ENCODE data around the gene NPDC1. TPM values are rescaled to one million over a fixed set of nuclear protein-coding genes. Genes with fewer than 3 reads are reported as not detected.

NPDC1 gene
- total and polyA plus RNA-seq, 3 experiments from 2014 or later, result 24.6 to 38.4 (median 27.5) TPM

- CTCF ChIA-PET, result interaction anchor here (2.2 to 6.7 kb wide), 5 partner anchors 34 to 152 kb away, joined by 9 to 72 read pairs (median 12); partner anchors contain the start of genes ABCA2, AJM1, C8G and FBXW5
- no peaks in the 10 kb centered on the region for H3K9me3 Mint-ChIP-seq
- Histone ChIP-seq H3K4me3 (ENCODE audit: low read length) (no peak overlapping the region), H3K9me3 (ENCODE audit: low read length) (no peaks in the 10 kb centered on the region), H3K27ac (ENCODE audit: low read depth, low read length) (no peak overlapping the region), H3K36me3 (ENCODE audit: insufficient read depth, low read length) (no peaks in the 10 kb centered on the region), H3K27me3 (ENCODE audit: insufficient read depth, low read length, poor library complexity, severe bottlenecking) (no peaks in the 10 kb centered on the region), H3K4me1 (ENCODE audit: insufficient read depth, low read length) (peaks cover 50% of the 10 kb centered on the region)
- H3K27me3 Mint-ChIP-seq, result no peaks in the 10 kb centered on the region
- DNase-seq, result no peak
- H3K27ac Mint-ChIP-seq, result peak overlapping the region in 2 of 8 donors; percentile 39 to 47
- POLR2A ChIA-PET, result no interaction called here
- H3K4me3 Mint-ChIP-seq, result peak overlapping the region in 1 of 7 donors; percentile 56
- H3K36me3 Mint-ChIP-seq, result peaks cover 0 to 17% (median 0%) of the 10 kb centered on the region in 3 donors
- peaks cover 38 to 70% (median 39%) of the 10 kb centered on the region in 3 donors for H3K4me1 Mint-ChIP-seq
These were observed 51.1 kb downstream of the NPDC1 start for GRCh38 chr9:136994888-136995230.

GRCh38 chr9:136994180-136994887, 51.6 kb downstream of the NPDC1 start:
- POLR2A ChIA-PET, result interaction anchor here (0.7 kb wide), 1 partner anchor 12 kb away, joined by 3 read pairs; no protein-coding TSS in a partner anchor
- Mint-ChIP-seq H3K9me3 (no peaks in the 10 kb centered on the region), H3K4me1 (peaks cover 36 to 68% (median 39%) of the 10 kb centered on the region in 3 donors), H3K36me3 (peaks cover 0 to 17% (median 0%) of the 10 kb centered on the region in 3 donors), H3K4me3 (peak overlapping the region in 6 of 7 donors; percentile 8 to 95 (median 88)), H3K27ac (peak overlapping the region in 7 of 8 donors; percentile 41 to 98 (median 96)), H3K27me3 (no peaks in the 10 kb centered on the region)
- H3K27ac ChIP-seq (ENCODE audit: low read depth, low read length), result no peak overlapping the region
- CTCF ChIA-PET, result interaction anchor here (2.8 to 6.7 kb wide), 3 partner anchors 8 to 41 kb away, joined by 18 to 72 read pairs (median 20); partner anchors contain the start of genes ABCA2 and FUT7
- peaks cover 48% of the 10 kb centered on the region for H3K4me1 ChIP-seq (ENCODE audit: insufficient read depth, low read length)
- no peaks in the 10 kb centered on the region for H3K36me3 ChIP-seq (ENCODE audit: insufficient read depth, low read length)
- no peak overlapping the region for H3K4me3 ChIP-seq (ENCODE audit: low read length)
- H3K9me3 ChIP-seq (ENCODE audit: low read length), result no peaks in the 10 kb centered on the region
- no peaks in the 10 kb centered on the region for H3K27me3 ChIP-seq (ENCODE audit: insufficient read depth, low read length, poor library complexity, severe bottlenecking)
- DNase-seq, result no peak

- DNase-seq, result no peak
- peak overlapping the region; percentile 65 for H3K4me3 ChIP-seq (ENCODE audit: low read length)
- H3K36me3 ChIP-seq (ENCODE audit: insufficient read depth, low read length), result no peaks in the 10 kb centered on the region
- CTCF ChIA-PET, result interaction anchor here (0.8 to 6.7 kb wide), 12 partner anchors 9 to 148 kb away, joined by 3 to 72 read pairs (median 8); partner anchors contain the start of genes ABCA2, C8G, FBXW5 and FUT7
- H3K27ac ChIP-seq (ENCODE audit: low read depth, low read length), result peak overlapping the region; percentile 83
- peaks cover 0 to 17% (median 0%) of the 10 kb centered on the region in 3 donors for H3K36me3 Mint-ChIP-seq
- peak overlapping the region; percentile 84 to 95 (median 87) for H3K4me3 Mint-ChIP-seq
- peaks cover 25 to 54% (median 29%) of the 10 kb centered on the region in 3 donors for H3K4me1 Mint-ChIP-seq
- no peaks in the 10 kb centered on the region for H3K9me3 Mint-ChIP-seq
- H3K9me3 ChIP-seq (ENCODE audit: low read length), result no peaks in the 10 kb centered on the region
- no peaks in the 10 kb centered on the region for H3K27me3 ChIP-seq (ENCODE audit: insufficient read depth, low read length, poor library complexity, severe bottlenecking)
- H3K4me1 ChIP-seq (ENCODE audit: insufficient read depth, low read length), result peaks cover 35% of the 10 kb centered on the region
- POLR2A ChIA-PET, result interaction anchor here (0.8 to 2.6 kb wide), 11 partner anchors 8 to 94 kb away, joined by 3 to 15 read pairs (median 7); partner anchors contain the start of genes C8G, FBXW5, FUT7 and MAN1B1
- peak overlapping the region; percentile 92 to 98 (median 96) for H3K27ac Mint-ChIP-seq
- H3K27me3 Mint-ChIP-seq, result peaks cover 0 to 1% of the 10 kb centered on the region in 2 donors
These were observed 53.1 kb downstream of the NPDC1 start for GRCh38 chr9:136992819-136993369.

GRCh38 chr9:136991993-136992818, 53.8 kb downstream of the NPDC1 start, which contains the start of gene PAXX:
Gene PAXX, plus strand, starts transcription at chr9:136992422. Its CDS starts 22 bp downstream, at chr9:136992444.
- Histone ChIP-seq H3K9me3 (ENCODE audit: low read length) (no peaks in the 10 kb centered on the region), H3K4me1 (ENCODE audit: insufficient read depth, low read length) (peaks cover 28% of the 10 kb centered on the region), H3K36me3 (ENCODE audit: insufficient read depth, low read length) (no peaks in the 10 kb centered on the region), H3K4me3 (ENCODE audit: low read length) (peak within 1 kb of the TSS; percentile 65), H3K27me3 (ENCODE audit: insufficient read depth, low read length, poor library complexity, severe bottlenecking) (no peaks in the 10 kb centered on the region), H3K27ac (ENCODE audit: low read depth, low read length) (peak within 1 kb of the TSS; percentile 83)
- peak; percentile 91 to 95 (median 92) for DNase-seq
- peaks cover 2 to 3% of the 10 kb centered on the region in 2 donors for H3K27me3 Mint-ChIP-seq
- peaks cover 0 to 17% (median 0%) of the 10 kb centered on the region in 3 donors for H3K36me3 Mint-ChIP-seq
- H3K27ac Mint-ChIP-seq, result peak within 1 kb of the TSS; percentile 92 to 98 (median 96)
- CTCF ChIA-PET, result interaction anchor here (0.8 to 6.7 kb wide), 12 partner anchors 10 to 245 kb away, joined by 3 to 72 read pairs (median 8); partner anchors contain the start of genes ABCA2, C8G, FBXW5 and FUT7
- peaks cover 19 to 50% (median 22%) of the 10 kb centered on the region in 3 donors for H3K4me1 Mint-ChIP-seq
- peak within 1 kb of the TSS; percentile 84 to 95 (median 87) for H3K4me3 Mint-ChIP-seq
- POLR2A ChIA-PET, result interaction anchor here (0.6 to 2.6 kb wide), 13 partner anchors 9 to 95 kb away, joined by 3 to 15 read pairs (median 5); partner anchors contain the start of genes C8G, FBXW5, FUT7 and MAN1B1
- H3K9me3 Mint-ChIP-seq, result no peaks in the 10 kb centered on the region

GRCh38 chr9:136990242-136990911, 55.6 kb downstream of the NPDC1 start:
- H3K27ac Mint-ChIP-seq, result peak overlapping the region in 7 of 8 donors; percentile 4 to 98 (median 77)

More at GRCh38 chr9:136990242-136990911, 55.6 kb downstream of the NPDC1 start:
- Histone ChIP-seq H3K36me3 (ENCODE audit: insufficient read depth, low read length) (no peaks in the 10 kb centered on the region), H3K9me3 (ENCODE audit: low read length) (no peaks in the 10 kb centered on the region), H3K27ac (ENCODE audit: low read depth, low read length) (no peak overlapping the region), H3K27me3 (ENCODE audit: insufficient read depth, low read length, poor library complexity, severe bottlenecking) (no peaks in the 10 kb centered on the region), H3K4me1 (ENCODE audit: insufficient read depth, low read length) (peaks cover 13% of the 10 kb centered on the region), H3K4me3 (ENCODE audit: low read length) (no peak overlapping the region)
- ChIA-PET POLR2A (interaction anchor here (0.6 kb wide), 1 partner anchor 52 kb away, joined by 8 read pairs; no protein-coding TSS in a partner anchor), CTCF (interaction anchor here (0.8 to 3.9 kb wide), 2 partner anchors 15 to 45 kb away, joined by 4 to 21 read pairs; no protein-coding TSS in a partner anchor)
- peaks cover 3 to 8% of the 10 kb centered on the region in 2 donors for H3K27me3 Mint-ChIP-seq
- H3K4me3 Mint-ChIP-seq, result peak overlapping the region in 6 of 7 donors; percentile 73 to 92 (median 78)
- peaks cover 0 to 14% (median 0%) of the 10 kb centered on the region in 3 donors for H3K36me3 Mint-ChIP-seq
- no peak for DNase-seq
- peaks cover 14 to 40% (median 15%) of the 10 kb centered on the region in 3 donors for H3K4me1 Mint-ChIP-seq
- H3K9me3 Mint-ChIP-seq, result no peaks in the 10 kb centered on the region
